Measurements from ENCODE around the gene LAS1L.

GRCh38 chrX:65532016-65532415, 2.6 kb downstream of the LAS1L start:
- TF ChIP-seq CTCF (conservative IDR thresholded peaks at IDR 0.05 in 1 of 2, IDR thresholded peaks at IDR 0.05 in 1 of 2; ENCODE audit: extremely low read depth in 1 of 2, insufficient read depth in 1 of 2, low read depth in 1 of 2, low read length in 2 of 2) (no peak), EZH2 (IDR thresholded peaks at IDR 0.05; ENCODE audit: borderline replicate concordance, low read length) (no peak)

Measured in mammary epithelial cell (primary cell).